Measurements from ENCODE around the gene KRT6C.

The KRT6C gene

DNA sequence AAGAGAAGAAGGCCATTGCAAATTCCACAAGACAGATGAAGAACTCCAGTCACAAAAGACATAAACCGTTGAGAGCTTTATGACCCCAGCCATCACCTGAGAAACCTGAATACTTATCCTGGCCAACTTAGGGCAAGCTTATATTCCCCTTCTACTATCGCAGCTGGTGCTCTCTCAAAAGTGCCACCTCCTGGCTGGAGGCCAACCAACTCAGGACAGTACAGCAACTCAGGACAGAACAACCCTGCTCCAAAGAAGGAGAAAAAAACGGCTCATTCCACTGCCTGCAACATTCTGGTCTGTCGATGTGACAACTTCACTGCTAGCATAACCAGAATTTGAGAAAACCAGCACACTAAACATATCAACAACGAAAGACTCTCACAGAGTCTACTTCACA lies 11.9 kb downstream of the KRT6C start:
- Histone ChIP-seq H3K36me3 (ENCODE audit: insufficient read depth, low read length) (no peaks in the 10 kb centered on the region), H3K9me2 (ENCODE audit: low read depth, low read length) (no peaks in the 10 kb centered on the region), H2AFZ (ENCODE audit: low read length) (no peak overlapping the region), H3K4me1 (ENCODE audit: insufficient read depth, low read length, severe bottlenecking) (no peaks in the 10 kb centered on the region), H3K9me3 (ENCODE audit: low read length) (no peaks in the 10 kb centered on the region), H3K4me3 (ENCODE audit: low read depth, low read length, poor library complexity, severe bottlenecking) (no peak overlapping the region), H3K9ac (ENCODE audit: low read length) (no peak overlapping the region), H3K27ac (ENCODE audit: low read depth, low read length, poor library complexity, severe bottlenecking) (no peak overlapping the region), H3K27me3 (ENCODE audit: insufficient read depth, low read length) (no peaks in the 10 kb centered on the region), H3K4me2 (ENCODE audit: low read length) (no peak overlapping the region), H4K20me1 (ENCODE audit: insufficient read depth, low read length) (no peaks in the 10 kb centered on the region), H3F3A (ENCODE audit: insufficient read depth, low read length) (no peaks in the 10 kb centered on the region), H3K79me2 (ENCODE audit: insufficient read depth, low read length) (no peaks in the 10 kb centered on the region)
- TF ChIP-seq, protein P1, sequence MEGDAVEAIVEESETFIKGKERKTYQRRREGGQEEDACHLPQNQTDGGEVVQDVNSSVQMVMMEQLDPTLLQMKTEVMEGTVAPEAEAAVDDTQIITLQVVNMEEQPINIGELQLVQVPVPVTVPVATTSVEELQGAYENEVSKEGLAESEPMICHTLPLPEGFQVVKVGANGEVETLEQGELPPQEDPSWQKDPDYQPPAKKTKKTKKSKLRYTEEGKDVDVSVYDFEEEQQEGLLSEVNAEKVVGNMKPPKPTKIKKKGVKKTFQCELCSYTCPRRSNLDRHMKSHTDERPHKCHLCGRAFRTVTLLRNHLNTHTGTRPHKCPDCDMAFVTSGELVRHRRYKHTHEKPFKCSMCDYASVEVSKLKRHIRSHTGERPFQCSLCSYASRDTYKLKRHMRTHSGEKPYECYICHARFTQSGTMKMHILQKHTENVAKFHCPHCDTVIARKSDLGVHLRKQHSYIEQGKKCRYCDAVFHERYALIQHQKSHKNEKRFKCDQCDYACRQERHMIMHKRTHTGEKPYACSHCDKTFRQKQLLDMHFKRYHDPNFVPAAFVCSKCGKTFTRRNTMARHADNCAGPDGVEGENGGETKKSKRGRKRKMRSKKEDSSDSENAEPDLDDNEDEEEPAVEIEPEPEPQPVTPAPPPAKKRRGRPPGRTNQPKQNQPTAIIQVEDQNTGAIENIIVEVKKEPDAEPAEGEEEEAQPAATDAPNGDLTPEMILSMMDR (IDR thresholded peaks at IDR 0.05; ENCODE audit: low read length) = 0 out of 2 replicates have a peak, but pooled peaks have one; percentile 6
- TF ChIP-seq EZH2 (IDR thresholded peaks at IDR 0.05; ENCODE audit: borderline replicate concordance, low read length) = no peak

DNA sequence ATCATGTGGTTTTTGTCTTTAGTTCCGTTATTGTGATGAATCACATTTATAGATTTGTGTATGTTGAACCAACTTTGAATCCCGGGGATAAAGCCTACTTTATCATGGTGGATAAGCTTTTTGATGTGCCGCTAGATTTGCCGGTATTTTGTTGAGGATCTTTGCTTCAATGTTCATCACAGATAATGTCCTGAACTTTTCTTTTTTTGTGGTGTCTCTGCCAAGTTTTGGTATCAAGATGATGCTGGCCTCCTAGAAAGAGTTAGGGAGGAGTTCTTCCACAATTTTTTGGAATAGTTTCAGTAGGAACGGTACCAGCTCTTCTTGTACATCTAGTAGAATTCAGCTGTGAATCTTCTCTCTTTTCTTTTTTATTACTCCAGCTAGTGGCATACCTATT lies 14.7 kb downstream of the KRT6C start:
- no peaks in the 10 kb centered on the region for H3K27me3 ChIP-seq (ENCODE audit: insufficient read depth, low read length)
- no peak overlapping the region for H3K4me3 ChIP-seq (ENCODE audit: low read depth, low read length, poor library complexity, severe bottlenecking)
- H3K36me3 ChIP-seq (ENCODE audit: insufficient read depth, low read length) = no peaks in the 10 kb centered on the region
- no peaks in the 10 kb centered on the region for H3K9me3 ChIP-seq (ENCODE audit: low read length)
- H3K4me2 ChIP-seq (ENCODE audit: low read length) = no peak overlapping the region
- no peaks in the 10 kb centered on the region for H3K9me2 ChIP-seq (ENCODE audit: low read depth, low read length)
- H3K27ac ChIP-seq (ENCODE audit: low read depth, low read length, poor library complexity, severe bottlenecking) = no peak overlapping the region
- no peaks in the 10 kb centered on the region for H3K4me1 ChIP-seq (ENCODE audit: insufficient read depth, low read length, severe bottlenecking)
- H3K9ac ChIP-seq (ENCODE audit: low read length) = no peak overlapping the region
- no peaks in the 10 kb centered on the region for H3F3A ChIP-seq (ENCODE audit: insufficient read depth, low read length)
- TF ChIP-seq, protein P1 (IDR thresholded peaks at IDR 0.05; ENCODE audit: low read length) = no peak
- TF ChIP-seq EZH2 (IDR thresholded peaks at IDR 0.05; ENCODE audit: borderline replicate concordance, low read length) = no peak
- H4K20me1 ChIP-seq (ENCODE audit: insufficient read depth, low read length) = no peaks in the 10 kb centered on the region
- H3K79me2 ChIP-seq (ENCODE audit: insufficient read depth, low read length) = no peaks in the 10 kb centered on the region
- H2AFZ ChIP-seq (ENCODE audit: low read length) = no peak overlapping the region

DNA sequence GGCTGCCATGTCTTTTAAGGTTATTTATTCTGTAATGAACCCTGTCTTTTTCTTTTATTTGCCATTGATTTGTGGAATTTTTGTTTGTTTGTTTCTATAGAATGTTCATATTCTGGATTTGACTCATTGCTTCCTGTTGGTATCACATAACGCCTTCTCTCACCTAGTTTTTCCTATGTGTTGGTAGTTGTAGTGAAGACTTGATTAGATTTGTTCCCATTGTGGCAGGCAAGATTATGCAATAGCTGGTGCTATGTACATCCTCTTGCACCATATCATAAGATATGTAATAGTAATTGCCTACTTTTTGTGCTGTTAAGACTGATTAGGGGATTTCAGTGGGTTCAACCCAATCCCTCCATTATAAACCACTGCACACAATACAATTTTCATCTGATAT lies 17.8 kb downstream of the KRT6C start:
- Histone ChIP-seq H3F3A (ENCODE audit: insufficient read depth, low read length) (no peaks in the 10 kb centered on the region), H2AFZ (ENCODE audit: low read length) (no peak overlapping the region), H3K4me3 (ENCODE audit: low read depth, low read length, poor library complexity, severe bottlenecking) (no peak overlapping the region), H4K20me1 (ENCODE audit: insufficient read depth, low read length) (no peaks in the 10 kb centered on the region), H3K27me3 (ENCODE audit: insufficient read depth, low read length) (no peaks in the 10 kb centered on the region), H3K9me2 (ENCODE audit: low read depth, low read length) (no peaks in the 10 kb centered on the region), H3K36me3 (ENCODE audit: insufficient read depth, low read length) (no peaks in the 10 kb centered on the region), H3K27ac (ENCODE audit: low read depth, low read length, poor library complexity, severe bottlenecking) (no peak overlapping the region), H3K4me1 (ENCODE audit: insufficient read depth, low read length, severe bottlenecking) (no peaks in the 10 kb centered on the region), H3K79me2 (ENCODE audit: insufficient read depth, low read length) (no peaks in the 10 kb centered on the region), H3K4me2 (ENCODE audit: low read length) (no peak overlapping the region), H3K9ac (ENCODE audit: low read length) (no peak overlapping the region), H3K9me3 (ENCODE audit: low read length) (no peaks in the 10 kb centered on the region)
- TF ChIP-seq, protein P1 (IDR thresholded peaks at IDR 0.05; ENCODE audit: low read length) = no peak
- TF ChIP-seq EZH2 (IDR thresholded peaks at IDR 0.05; ENCODE audit: borderline replicate concordance, low read length) = no peak
